PFSK-1 (cell line): ENCODE measurements around the gene PC.

Source experiments
- POLR2AphosphoS5 ChIP-seq: IDR thresholded peaks from 2 replicates; pipeline ENCODE4 v1.6.1; 2012; ENCODE audit warnings: low read depth, mild to moderate bottlenecking, control low read depth, low read length, moderate library complexity
- TF ChIP-seq, protein P1 (sequence below), 2 experiments: IDR thresholded peaks; 2 replicates each; pipeline versions ENCODE4 v1.6.1 to v1.8.0; 2011 to 2012; ENCODE audit warnings: low read depth in 2 of 2, low read length in 2 of 2, control low read depth in 1 of 2, inconsistent platforms in 1 of 2, mild to moderate bottlenecking in 1 of 2, moderate library complexity in 1 of 2; ENCODE audit not compliant: insufficient read depth in 1 of 2

DNA sequence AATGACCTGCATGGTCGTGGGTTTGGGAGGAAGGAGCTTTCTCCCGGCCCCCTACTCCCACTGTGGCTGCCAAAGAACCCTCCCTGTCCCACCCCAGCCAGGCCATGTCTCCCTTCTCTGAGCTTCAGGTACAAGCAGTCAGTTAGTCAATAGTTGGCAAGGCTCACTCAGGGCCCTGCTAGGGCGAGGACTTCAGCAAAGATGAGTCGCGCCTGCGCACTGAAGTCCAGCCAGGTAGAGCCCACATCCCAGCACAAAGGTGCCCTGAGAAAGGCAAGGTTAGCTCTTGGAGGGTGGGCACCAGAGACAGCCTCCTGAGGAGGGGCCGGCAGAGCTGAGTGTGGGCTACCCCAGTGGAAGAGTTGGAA is 28.0 kb upstream of the PC start:
- TF ChIP-seq, protein P1, sequence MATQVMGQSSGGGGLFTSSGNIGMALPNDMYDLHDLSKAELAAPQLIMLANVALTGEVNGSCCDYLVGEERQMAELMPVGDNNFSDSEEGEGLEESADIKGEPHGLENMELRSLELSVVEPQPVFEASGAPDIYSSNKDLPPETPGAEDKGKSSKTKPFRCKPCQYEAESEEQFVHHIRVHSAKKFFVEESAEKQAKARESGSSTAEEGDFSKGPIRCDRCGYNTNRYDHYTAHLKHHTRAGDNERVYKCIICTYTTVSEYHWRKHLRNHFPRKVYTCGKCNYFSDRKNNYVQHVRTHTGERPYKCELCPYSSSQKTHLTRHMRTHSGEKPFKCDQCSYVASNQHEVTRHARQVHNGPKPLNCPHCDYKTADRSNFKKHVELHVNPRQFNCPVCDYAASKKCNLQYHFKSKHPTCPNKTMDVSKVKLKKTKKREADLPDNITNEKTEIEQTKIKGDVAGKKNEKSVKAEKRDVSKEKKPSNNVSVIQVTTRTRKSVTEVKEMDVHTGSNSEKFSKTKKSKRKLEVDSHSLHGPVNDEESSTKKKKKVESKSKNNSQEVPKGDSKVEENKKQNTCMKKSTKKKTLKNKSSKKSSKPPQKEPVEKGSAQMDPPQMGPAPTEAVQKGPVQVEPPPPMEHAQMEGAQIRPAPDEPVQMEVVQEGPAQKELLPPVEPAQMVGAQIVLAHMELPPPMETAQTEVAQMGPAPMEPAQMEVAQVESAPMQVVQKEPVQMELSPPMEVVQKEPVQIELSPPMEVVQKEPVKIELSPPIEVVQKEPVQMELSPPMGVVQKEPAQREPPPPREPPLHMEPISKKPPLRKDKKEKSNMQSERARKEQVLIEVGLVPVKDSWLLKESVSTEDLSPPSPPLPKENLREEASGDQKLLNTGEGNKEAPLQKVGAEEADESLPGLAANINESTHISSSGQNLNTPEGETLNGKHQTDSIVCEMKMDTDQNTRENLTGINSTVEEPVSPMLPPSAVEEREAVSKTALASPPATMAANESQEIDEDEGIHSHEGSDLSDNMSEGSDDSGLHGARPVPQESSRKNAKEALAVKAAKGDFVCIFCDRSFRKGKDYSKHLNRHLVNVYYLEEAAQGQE (IDR thresholded peaks at IDR 0.05; ENCODE audit: insufficient read depth in 1 of 2, low read depth in 2 of 2, low read length in 2 of 2): no peak
- no peak for TF ChIP-seq POLR2AphosphoS5
